PC-3 (cell line): Measurements from ENCODE around the gene POLA1.

ENCODE experiments used
- CTCF ChIP-seq: fragments of 300-600 bp; sonication (generic); conservative IDR thresholded peaks from 2 replicates; pipeline ENCODE4 v1.5.1; 2017; ENCODE audit warnings: antibody characterized with exemption, low read depth, mild to moderate bottlenecking, low read length
- EZH2 ChIP-seq: fragments of 300-600 bp; sonication (generic); IDR thresholded peaks from one replicate; pipeline ENCODE4 v1.6.1; 2017; ENCODE audit warnings: antibody characterized with exemption, mild to moderate bottlenecking, low read length; ENCODE audit not compliant: unreplicated experiment
- EZH2phosphoT487 ChIP-seq: fragments of 300-600 bp; sonication (generic); IDR thresholded peaks from 2 replicates; pipeline ENCODE4 v1.6.1; 2018; ENCODE audit warnings: mild to moderate bottlenecking, antibody characterized with exemption, low read length, borderline replicate concordance

- no peak for TF ChIP-seq CTCF
- TF ChIP-seq EZH2phosphoT487: no peak
- TF ChIP-seq EZH2: no peak
These were observed 8.9 kb downstream of the POLA1 start for GRCh38 chrX:24702362-24703184.
